Smooth muscle cell (in vitro differentiated cells): Measurements from ENCODE around the gene GSTM3. TPM values are rescaled to one million over a fixed set of nuclear protein-coding genes. Genes with fewer than 3 reads are reported as not detected.

Source experiments
- DNase-seq: peaks from one replicate; lab custom pipeline; 2025; ENCODE audit not compliant: unreplicated experiment; lab: John Stamatoyannopoulos, UW
- H2AFZ ChIP-seq: fragments of 200-600 bp; sonication (generic); 2 replicates; pipeline ENCODE4 v1.6.0; 2016; ENCODE audit warnings: antibody characterized with exemption, low read depth, mild to moderate bottlenecking
- H3F3A ChIP-seq: fragments of 200-600 bp; sonication (generic); 2 replicates; pipeline ENCODE4 v1.6.0; 2017; ENCODE audit warnings: antibody characterized with exemption, low read depth
- H3K27ac ChIP-seq: fragments of 200-600 bp; sonication (generic); 2 replicates; pipeline ENCODE4 v1.5.1; 2016; ENCODE audit warnings: low read depth, mild to moderate bottlenecking
- H3K27me3 ChIP-seq: fragments of 200-600 bp; sonication (generic); 2 replicates; pipeline ENCODE4 v1.6.1; 2016; ENCODE audit warnings: low read depth, mild to moderate bottlenecking
- H3K36me3 ChIP-seq: fragments of 200-600 bp; sonication (generic); 2 replicates; pipeline ENCODE4 v1.5.1; 2016; ENCODE audit warnings: low read depth
- H3K4me1 ChIP-seq: fragments of 200-600 bp; sonication (generic); 2 replicates; pipeline ENCODE4 v1.5.1; 2016; ENCODE audit warnings: low read depth
- H3K4me2 ChIP-seq: fragments of 200-600 bp; sonication (generic); 2 replicates; pipeline ENCODE4 v1.6.0; 2016; ENCODE audit warnings: mild to moderate bottlenecking
- H3K4me3 ChIP-seq: fragments of 200-600 bp; sonication (generic); 2 replicates; pipeline ENCODE4 v1.5.1; 2016; ENCODE audit warnings: mild to moderate bottlenecking
- H3K79me2 ChIP-seq: fragments of 200-600 bp; sonication (generic); 2 replicates; pipeline ENCODE4 v1.6.0; 2016; ENCODE audit warnings: low read depth, mild to moderate bottlenecking
- H3K9ac ChIP-seq: fragments of 200-600 bp; sonication (generic); 2 replicates; pipeline ENCODE4 v1.6.0; 2016; ENCODE audit warnings: low read depth
- H3K9me3 ChIP-seq: fragments of 200-600 bp; sonication (generic); replicated peaks from 2 replicates; pipeline ENCODE4 v1.5.1; 2016; ENCODE audit warnings: low read depth
- H4K20me1 ChIP-seq: fragments of 200-600 bp; sonication (generic); 2 replicates; pipeline ENCODE4 v1.6.0; 2016; ENCODE audit warnings: low read depth
- WGBS: methylation state at CpG from one replicate; pipeline ENCODE4 v1.1.7; 2016; ENCODE audit warnings: low lambda C conversion rate; 5-methylcytosine and 5-hydroxymethylcytosine counted together
- polyA plus RNA-seq: library from polyadenylated mRNA; unstranded; fragments of >200 nt; fragmentation: Nextera tagmentation; extraction: Ambion mirVana; gene quantifications from 2 replicates; pipeline ENCODE4 v1.2.1, GENCODE V29; 2016
- total RNA-seq: library from RNA; depleted of rRNA; stranded (reverse); fragments of >200 nt; gene quantifications from 2 replicates; pipeline ENCODE4 v1.2.3, GENCODE V29; 2014
- TF ChIP-seq, protein P1 (sequence below): fragments of 200-600 bp; sonication (generic); IDR thresholded peaks from 2 replicates; pipeline ENCODE4 v1.5.1; 2017; ENCODE audit warnings: borderline replicate concordance, mild to moderate bottlenecking, antibody characterized with exemption; ENCODE audit not compliant: insufficient read depth, poor library complexity, severe bottlenecking

The GSTM3 gene
- total and polyA plus RNA-seq, 2 experiments from 2014 or later = 153 to 218 TPM

DNA sequence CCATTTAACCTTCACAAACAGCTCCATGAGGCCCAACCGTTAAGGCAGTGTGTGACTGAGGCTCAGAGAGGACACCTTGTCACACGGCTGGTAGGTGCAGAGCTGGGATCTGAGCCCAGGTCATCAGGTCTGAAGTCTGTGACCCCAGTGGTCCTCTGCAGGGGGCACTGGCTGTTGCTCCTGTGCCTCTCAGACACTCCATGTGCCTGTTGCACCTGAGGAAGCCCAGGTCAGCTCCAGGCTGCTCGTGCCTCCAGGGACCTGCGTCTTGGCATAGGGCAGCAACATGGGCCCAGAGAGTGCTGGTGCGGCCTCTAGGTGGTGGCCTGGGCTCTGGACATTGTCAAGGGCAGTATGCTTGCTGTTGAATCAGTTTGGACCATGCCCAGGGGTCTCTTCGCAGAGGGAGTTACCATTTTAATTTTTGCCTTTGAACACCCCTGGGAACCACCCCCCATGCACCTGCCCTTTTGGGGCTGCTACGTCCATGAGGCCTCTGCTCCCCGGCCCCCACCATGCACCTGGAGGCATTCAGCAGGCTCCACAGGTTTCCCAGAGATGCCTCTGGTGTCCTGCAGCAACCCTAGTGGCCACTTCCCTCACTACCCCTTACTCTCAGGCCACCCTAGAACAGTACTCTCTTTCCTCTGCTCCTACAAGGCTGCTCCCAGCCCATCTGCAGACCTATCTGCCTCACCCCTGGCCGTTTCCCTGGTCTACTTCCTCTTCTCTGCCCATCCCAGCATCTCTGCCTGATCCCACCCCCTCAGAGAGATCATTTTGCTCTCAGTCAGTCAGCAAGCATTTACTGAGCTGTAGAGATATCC lies 48.1 kb upstream of the GSTM3 start:
- Histone ChIP-seq H3K9ac (no peak overlapping the region), H4K20me1 (no peaks in the 10 kb centered on the region), H3K4me3 (no peak overlapping the region), H3K27me3 (no peaks in the 10 kb centered on the region), H3F3A (peaks cover 15% of the 10 kb centered on the region), H3K27ac (peak overlapping the region; percentile 53), H3K4me2 (peak overlapping the region; percentile 57), H3K36me3 (no peaks in the 10 kb centered on the region), H3K4me1 (peaks cover 24% of the 10 kb centered on the region), H3K9me3 (no peaks in the 10 kb centered on the region), H3K79me2 (no peaks in the 10 kb centered on the region), H2AFZ (no peak overlapping the region)
- no peak for DNase-seq
- 83% methylated on average over 9 of the region's 9 CpGs for WGBS
- TF ChIP-seq, protein P1, sequence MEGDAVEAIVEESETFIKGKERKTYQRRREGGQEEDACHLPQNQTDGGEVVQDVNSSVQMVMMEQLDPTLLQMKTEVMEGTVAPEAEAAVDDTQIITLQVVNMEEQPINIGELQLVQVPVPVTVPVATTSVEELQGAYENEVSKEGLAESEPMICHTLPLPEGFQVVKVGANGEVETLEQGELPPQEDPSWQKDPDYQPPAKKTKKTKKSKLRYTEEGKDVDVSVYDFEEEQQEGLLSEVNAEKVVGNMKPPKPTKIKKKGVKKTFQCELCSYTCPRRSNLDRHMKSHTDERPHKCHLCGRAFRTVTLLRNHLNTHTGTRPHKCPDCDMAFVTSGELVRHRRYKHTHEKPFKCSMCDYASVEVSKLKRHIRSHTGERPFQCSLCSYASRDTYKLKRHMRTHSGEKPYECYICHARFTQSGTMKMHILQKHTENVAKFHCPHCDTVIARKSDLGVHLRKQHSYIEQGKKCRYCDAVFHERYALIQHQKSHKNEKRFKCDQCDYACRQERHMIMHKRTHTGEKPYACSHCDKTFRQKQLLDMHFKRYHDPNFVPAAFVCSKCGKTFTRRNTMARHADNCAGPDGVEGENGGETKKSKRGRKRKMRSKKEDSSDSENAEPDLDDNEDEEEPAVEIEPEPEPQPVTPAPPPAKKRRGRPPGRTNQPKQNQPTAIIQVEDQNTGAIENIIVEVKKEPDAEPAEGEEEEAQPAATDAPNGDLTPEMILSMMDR = peak; percentile 30

DNA sequence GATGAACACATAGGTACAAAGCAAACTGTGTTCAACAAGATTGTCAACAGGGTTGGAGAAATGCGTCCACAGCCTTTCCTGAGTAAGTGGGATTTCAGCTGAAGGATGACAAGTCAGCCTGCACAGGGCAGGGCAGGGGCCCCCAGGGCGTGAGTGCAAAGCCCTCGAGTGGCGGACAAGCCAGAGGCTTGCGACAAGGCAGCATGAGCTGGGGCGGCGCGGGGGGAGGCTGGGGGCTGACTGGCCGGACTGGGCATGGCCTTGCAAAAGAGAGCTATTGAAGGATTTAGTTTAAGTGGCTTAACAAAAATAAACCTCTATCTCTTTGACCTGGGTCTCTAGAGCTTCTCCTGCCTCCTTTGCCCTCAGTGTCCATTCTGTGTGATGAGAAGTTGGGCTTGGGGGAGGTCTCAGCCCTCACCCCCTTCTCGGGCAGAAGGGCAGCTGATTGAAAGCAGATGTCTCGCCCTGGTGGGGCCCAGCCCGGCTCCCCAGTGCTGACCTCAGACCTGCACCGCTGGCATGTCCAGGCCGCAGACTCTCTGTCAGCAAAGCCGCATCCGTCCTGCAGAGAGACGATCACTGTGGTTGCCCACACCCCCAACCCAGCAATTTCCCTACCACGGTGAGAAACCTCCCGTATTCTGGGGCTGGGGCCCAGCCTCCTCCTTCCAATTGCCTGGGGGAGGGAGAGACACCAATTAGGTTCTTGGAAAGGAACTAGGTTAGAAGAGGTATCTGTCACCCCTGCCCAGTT lies 47.2 kb upstream of the GSTM3 start:
- no peaks in the 10 kb centered on the region for H4K20me1 ChIP-seq
- H3K27me3 ChIP-seq = no peaks in the 10 kb centered on the region
- peak overlapping the region; percentile 57 for H3K4me2 ChIP-seq
- no peak for DNase-seq
- peak overlapping the region; percentile 53 for H3K27ac ChIP-seq
- no peak overlapping the region for H3K9ac ChIP-seq
- 36% methylated on average over 19 of the region's 19 CpGs for WGBS
- no peaks in the 10 kb centered on the region for H3K79me2 ChIP-seq
- no peaks in the 10 kb centered on the region for H3K9me3 ChIP-seq
- TF ChIP-seq, protein P1 = no peak
- no peaks in the 10 kb centered on the region for H3K36me3 ChIP-seq
- H3F3A ChIP-seq = peaks cover 10% of the 10 kb centered on the region
- H2AFZ ChIP-seq = no peak overlapping the region
- H3K4me3 ChIP-seq = no peak overlapping the region
- H3K4me1 ChIP-seq = peaks cover 32% of the 10 kb centered on the region

DNA sequence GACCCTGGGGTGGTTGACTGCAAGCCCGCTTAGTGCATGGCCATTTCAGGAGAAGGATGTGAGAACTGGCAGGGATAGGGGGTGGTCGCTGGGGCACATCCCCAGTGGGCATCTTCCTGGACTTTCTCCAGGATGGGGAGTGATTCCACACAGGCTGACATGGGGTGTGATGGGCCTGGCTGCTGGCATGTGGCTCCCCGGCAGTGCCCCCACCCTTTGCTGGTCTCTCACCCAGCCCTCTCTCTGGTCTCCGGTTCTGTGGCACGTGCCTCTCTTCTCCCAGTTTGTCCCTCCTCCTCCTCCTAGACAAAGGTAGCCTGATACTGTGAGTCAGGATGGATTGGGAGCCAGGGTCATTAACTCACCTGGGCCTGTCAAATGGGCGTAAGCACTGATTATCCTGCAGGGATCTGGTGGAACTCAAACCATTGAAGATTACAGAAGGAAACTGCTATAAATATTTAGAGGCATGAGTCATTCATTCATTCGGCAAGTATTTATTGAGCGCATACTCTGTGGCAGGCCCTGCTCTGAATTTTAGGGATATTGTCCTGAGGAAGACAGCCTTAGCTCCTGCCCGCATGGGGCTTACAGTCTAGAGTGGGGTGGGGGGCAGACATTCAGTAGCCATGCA lies 46.5 kb upstream of the GSTM3 start:
- Histone ChIP-seq H3K27ac (peak overlapping the region; percentile 53), H3K4me1 (peaks cover 32% of the 10 kb centered on the region)
- 66% methylated on average over 9 of the region's 9 CpGs for WGBS

More for the DNA sequence above, 46.5 kb upstream of the GSTM3 start:
- H3K4me2 ChIP-seq = no peak overlapping the region
- no peaks in the 10 kb centered on the region for H3K79me2 ChIP-seq
- H3K27me3 ChIP-seq = no peaks in the 10 kb centered on the region
- H3K9me3 ChIP-seq = no peaks in the 10 kb centered on the region
- no peak for DNase-seq
- TF ChIP-seq, protein P1 = no peak
- peaks cover 10% of the 10 kb centered on the region for H3F3A ChIP-seq
- no peaks in the 10 kb centered on the region for H3K36me3 ChIP-seq
- H3K9ac ChIP-seq = no peak overlapping the region
- H4K20me1 ChIP-seq = no peaks in the 10 kb centered on the region
- no peak overlapping the region for H2AFZ ChIP-seq
- no peak overlapping the region for H3K4me3 ChIP-seq
